Esophagus squamous epithelium (tissue), 5 donors: ENCODE measurements around the gene KAT2B. TPM values are rescaled to one million over a fixed set of nuclear protein-coding genes. Genes with fewer than 3 reads are reported as not detected.
A peak's percentile ranks its signal among the peaks of the same experiment; 100 is the strongest.

ENCODE experiments used
- DNase-seq: peaks from one replicate; lab custom pipeline; 2025; lab: John Stamatoyannopoulos, UW
- H3K27ac ChIP-seq, 4 donors: fragments of 200-600 bp; sonication (generic); one replicate each; pipeline ENCODE4 v1.5.1; 2016 to 2019; ENCODE audit warnings: mild to moderate bottlenecking in 1 of 4
- H3K27me3 ChIP-seq, 4 donors: fragments of 200-600 bp; sonication (generic); 1 replicate in 3 of 4; 2 replicates in 1 of 4; pipeline versions ENCODE4 v1.5.1 to v1.6.0; 2017 to 2021; ENCODE audit warnings: antibody characterized with exemption in 1 of 4
- H3K36me3 ChIP-seq, 3 donors: fragments of 200-600 bp; sonication (generic); one replicate each; pipeline ENCODE4 v1.5.1; 2016 to 2019
- H3K4me1 ChIP-seq, 3 donors: fragments of 200-600 bp; sonication (generic); one replicate each; pipeline ENCODE4 v1.5.1; 2017 to 2019
- H3K4me3 ChIP-seq, 4 donors: fragments of 200-600 bp; sonication (generic); 1 replicate in 3 of 4; 2 replicates in 1 of 4; pipeline ENCODE4 v1.5.1; 2016 to 2019; ENCODE audit warnings: mild to moderate bottlenecking in 2 of 4, moderate library complexity in 1 of 4
- H3K9me3 ChIP-seq, 3 donors: fragments of 200-600 bp; sonication (generic); one replicate each; pipeline ENCODE4 v1.5.1; 2016 to 2019
- CTCF ChIP-seq, 6 experiments: fragments of 450-650 bp in 4 of 6; fragments of 200-600 bp in 2 of 6; sonication (generic) in 2 of 6; IDR thresholded peaks; one replicate each; pipeline ENCODE4 v1.5.1; 2016 to 2019; ENCODE audit warnings: antibody characterized with exemption in 6 of 6, mild to moderate bottlenecking in 4 of 6, moderate library complexity in 4 of 6
- POLR2A ChIP-seq, 4 donors: fragments of 450-650 bp; IDR thresholded peaks; one replicate each; pipeline ENCODE4 v1.6.1; 2017; ENCODE audit warnings: antibody characterized with exemption in 4 of 4, mild to moderate bottlenecking in 4 of 4, moderate library complexity in 3 of 4
- WGBS, 2 donors: methylation state at CpG; one replicate each; pipeline ENCODE4 v1.1.5; 2018; 5-methylcytosine and 5-hydroxymethylcytosine counted together
- intact Hi-C: fragments of 100-400 bp; cut with DNase I; formaldehyde crosslinking; loops from one replicate; pipeline ENCODE4 v1.15.0; 2022
- total RNA-seq, 4 donors: library from RNA; depleted of rRNA; stranded (reverse); fragments of >200 nt; gene quantifications; one replicate each; pipeline ENCODE4 v1.1.0, GENCODE V29; 2016
- donor health status: DM: yes; HTN: yes; CAD: no.

KAT2B gene
- total RNA-seq, 4 donors from 2014 or later, result 20.0 to 27.1 (median 23.8) TPM

GRCh38 chr3:20140881-20141280 lies 100.6 kb downstream of the KAT2B start:
- intact Hi-C loops, result no loop called here
- Histone ChIP-seq H3K27ac (peak overlapping the region in 1 of 4 donors; percentile 49), H3K4me1 (peaks cover 0 to 15% (median 0%) of the 10 kb centered on the region in 3 donors), H3K4me3 (no peak overlapping the region), H3K27me3 (no peaks in the 10 kb centered on the region), H3K9me3 (no peaks in the 10 kb centered on the region), H3K36me3 (peaks cover 0 to 58% (median 0%) of the 10 kb centered on the region in 3 donors)
- no peak for TF ChIP-seq POLR2A (IDR thresholded peaks at IDR 0.05)
- no peak for TF ChIP-seq CTCF (IDR thresholded peaks at IDR 0.05)
- 58 to 60% methylated on average over 2 of the region's 2 CpGs for WGBS, 2 donors
- DNase-seq, result no peak

GRCh38 chr3:20141316-20141715 lies 101.1 kb downstream of the KAT2B start:
- 52 to 66% methylated on average over 2 of the region's 2 CpGs for WGBS, 2 donors
- Histone ChIP-seq H3K36me3 (peaks cover 0 to 61% (median 0%) of the 10 kb centered on the region in 3 donors), H3K27me3 (no peaks in the 10 kb centered on the region), H3K4me3 (no peak overlapping the region), H3K9me3 (no peaks in the 10 kb centered on the region), H3K4me1 (peaks cover 0 to 15% (median 0%) of the 10 kb centered on the region in 3 donors), H3K27ac (peak overlapping the region in 1 of 4 donors; percentile 49)
- intact Hi-C loops, result no loop called here
- TF ChIP-seq CTCF (IDR thresholded peaks at IDR 0.05), result no peak
- no peak for TF ChIP-seq POLR2A (IDR thresholded peaks at IDR 0.05)
- DNase-seq, result no peak

GRCh38 chr3:20141851-20142250 lies 101.6 kb downstream of the KAT2B start:
- DNase-seq, result no peak
- WGBS, 2 donors, result 59 to 65% methylated on average over 7 of the region's 7 CpGs
- Histone ChIP-seq H3K27ac (peak overlapping the region in 2 of 4 donors; percentile 16 to 49), H3K4me1 (peaks cover 0 to 15% (median 0%) of the 10 kb centered on the region in 3 donors), H3K27me3 (no peaks in the 10 kb centered on the region), H3K9me3 (no peaks in the 10 kb centered on the region), H3K4me3 (no peak overlapping the region), H3K36me3 (peaks cover 0 to 61% (median 0%) of the 10 kb centered on the region in 3 donors)
- intact Hi-C loops, result no loop called here
- no peak for TF ChIP-seq CTCF (IDR thresholded peaks at IDR 0.05)
- no peak for TF ChIP-seq POLR2A (IDR thresholded peaks at IDR 0.05)

GRCh38 chr3:20142517-20142916 lies 102.3 kb downstream of the KAT2B start:
- peaks cover 0 to 59% (median 0%) of the 10 kb centered on the region in 3 donors for H3K36me3 ChIP-seq
- DNase-seq, result no peak
- TF ChIP-seq POLR2A (IDR thresholded peaks at IDR 0.05), result no peak
- TF ChIP-seq CTCF (IDR thresholded peaks at IDR 0.05), result no peak
- intact Hi-C loops, result no loop called here
- no peaks in the 10 kb centered on the region for H3K27me3 ChIP-seq
- H3K27ac ChIP-seq, result peak overlapping the region in 1 of 4 donors; percentile 49
- 93 to 98% methylated on average over 4 of the region's 4 CpGs for WGBS, 2 donors
- no peaks in the 10 kb centered on the region for H3K9me3 ChIP-seq
- no peak overlapping the region for H3K4me3 ChIP-seq
- H3K4me1 ChIP-seq, result peaks cover 0 to 15% (median 0%) of the 10 kb centered on the region in 3 donors

- peaks cover 0 to 15% (median 0%) of the 10 kb centered on the region in 3 donors for H3K4me1 ChIP-seq
- no peaks in the 10 kb centered on the region for H3K9me3 ChIP-seq
- no peaks in the 10 kb centered on the region for H3K27me3 ChIP-seq
- no peak overlapping the region for H3K27ac ChIP-seq
- no peak overlapping the region for H3K4me3 ChIP-seq
- 98 to 100% methylated on average over 2 of the region's 2 CpGs for WGBS, 2 donors
- TF ChIP-seq CTCF (IDR thresholded peaks at IDR 0.05), result no peak
- DNase-seq, result no peak
- peaks cover 0 to 64% (median 0%) of the 10 kb centered on the region in 3 donors for H3K36me3 ChIP-seq
- intact Hi-C loops, result no loop called here
These were observed 103.3 kb downstream of the KAT2B start for GRCh38 chr3:20143519-20143918.
